Glutamatergic neuron (in vitro differentiated cells): ENCODE results near the gene RDH5. TPM values are rescaled to one million over a fixed set of nuclear protein-coding genes. Genes with fewer than 3 reads are reported as not detected.

Source experiments
- DNase-seq: peaks from one replicate; pipeline ENCODE4 v3.0.0; 2022
- H3K27ac Mint-ChIP-seq: one replicate; pipeline ENCODE4 v1.8.0; 2020; ENCODE audit warnings: mild to moderate bottlenecking, mixed read lengths, inconsistent platforms; ENCODE audit not compliant: unreplicated experiment
- H3K27me3 Mint-ChIP-seq: one replicate; pipeline ENCODE4 v1.8.0; 2020; ENCODE audit warnings: mild to moderate bottlenecking, moderate library complexity, mixed read lengths, inconsistent platforms; ENCODE audit not compliant: unreplicated experiment
- H3K36me3 Mint-ChIP-seq: one replicate; pipeline ENCODE4 v1.8.0; 2020; ENCODE audit warnings: mild to moderate bottlenecking, mixed read lengths, inconsistent platforms; ENCODE audit not compliant: unreplicated experiment
- H3K4me1 Mint-ChIP-seq: one replicate; pipeline ENCODE4 v1.8.0; 2020; ENCODE audit warnings: mild to moderate bottlenecking, low read depth, mixed read lengths, inconsistent platforms; ENCODE audit not compliant: unreplicated experiment
- H3K4me3 Mint-ChIP-seq: one replicate; pipeline ENCODE4 v1.8.0; 2020; ENCODE audit warnings: mild to moderate bottlenecking, mixed read lengths, inconsistent platforms; ENCODE audit not compliant: unreplicated experiment
- H3K9me3 Mint-ChIP-seq: one replicate; pipeline ENCODE4 v1.8.0; 2020; ENCODE audit warnings: mild to moderate bottlenecking, moderate library complexity, mixed read lengths, inconsistent platforms; ENCODE audit not compliant: unreplicated experiment
- CTCF ChIP-seq: fragments of 200-600 bp; sonication (generic); IDR thresholded peaks from one replicate; pipeline ENCODE4 v1.5.0; 2021; ENCODE audit not compliant: partially characterized antibody, unreplicated experiment
- total RNA-seq: library from RNA; stranded (reverse); fragmentation: NEBNext Ultra II Directional; extraction: Animal tissue kit (Norgen Biotek cat#: 25700); gene quantifications from one replicate; pipeline ENCODE4 v1.2.1, GENCODE V29; 2021; ENCODE audit not compliant: unreplicated experiment

RDH5 gene
- total RNA-seq, 1 donor from 2014 or later = 6.6 TPM

- peak within 1 kb of the TSS; percentile 88 for H3K27ac Mint-ChIP-seq
- H3K36me3 Mint-ChIP-seq = no peaks in the 10 kb centered on the region
- peaks cover 12% of the 10 kb centered on the region for H3K27me3 Mint-ChIP-seq
- peak; percentile 94 for DNase-seq
- H3K4me1 Mint-ChIP-seq = peaks cover 28% of the 10 kb centered on the region
- TF ChIP-seq CTCF = no peak
- peaks cover 12% of the 10 kb centered on the region for H3K9me3 Mint-ChIP-seq
- H3K4me3 Mint-ChIP-seq = peak within 1 kb of the TSS; percentile 93
Observed at GRCh38 chr12:55715833-55716581, 4.2 kb upstream of the RDH5 start, which contains the start of gene BLOC1S1. BLOC1S1 (plus strand) TSS chr12:55716046; CDS start chr12:55716052, 6 bp downstream.

DNA sequence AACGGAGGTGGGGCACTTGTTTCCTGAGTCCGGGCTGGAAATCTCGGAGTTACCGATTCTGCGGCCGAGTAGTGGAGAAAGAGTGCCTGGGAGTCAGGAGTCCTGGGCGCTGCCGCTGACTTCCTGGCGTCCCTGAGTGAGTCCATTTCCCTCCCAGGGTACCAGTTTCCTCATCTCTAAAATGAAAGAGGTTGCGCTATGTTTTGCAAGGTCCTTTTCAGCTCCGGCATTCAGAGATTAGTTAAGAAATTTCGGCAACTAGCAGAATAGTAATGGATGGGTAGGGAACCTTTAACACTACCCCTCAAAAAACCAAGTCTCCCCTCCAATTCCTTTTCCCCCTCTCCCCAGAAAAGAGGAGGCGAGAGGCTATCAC lies 3.6 kb upstream of the RDH5 start:
- no peak for TF ChIP-seq CTCF
- Mint-ChIP-seq H3K4me1 (peaks cover 28% of the 10 kb centered on the region), H3K27ac (peak overlapping the region; percentile 17), H3K9me3 (peaks cover 12% of the 10 kb centered on the region), H3K27me3 (peaks cover 12% of the 10 kb centered on the region), H3K4me3 (peak overlapping the region; percentile 93), H3K36me3 (no peaks in the 10 kb centered on the region)
- no peak for DNase-seq

- H3K27ac Mint-ChIP-seq = no peak overlapping the region
- peaks cover 12% of the 10 kb centered on the region for H3K27me3 Mint-ChIP-seq
- H3K9me3 Mint-ChIP-seq = peaks cover 12% of the 10 kb centered on the region
- TF ChIP-seq CTCF = no peak
- peak; percentile 10 for DNase-seq
- peak overlapping the region; percentile 93 for H3K4me3 Mint-ChIP-seq
- H3K4me1 Mint-ChIP-seq = peaks cover 26% of the 10 kb centered on the region
- H3K36me3 Mint-ChIP-seq = no peaks in the 10 kb centered on the region
Observed at GRCh38 chr12:55717011-55718007, 2.9 kb upstream of the RDH5 start.

DNA sequence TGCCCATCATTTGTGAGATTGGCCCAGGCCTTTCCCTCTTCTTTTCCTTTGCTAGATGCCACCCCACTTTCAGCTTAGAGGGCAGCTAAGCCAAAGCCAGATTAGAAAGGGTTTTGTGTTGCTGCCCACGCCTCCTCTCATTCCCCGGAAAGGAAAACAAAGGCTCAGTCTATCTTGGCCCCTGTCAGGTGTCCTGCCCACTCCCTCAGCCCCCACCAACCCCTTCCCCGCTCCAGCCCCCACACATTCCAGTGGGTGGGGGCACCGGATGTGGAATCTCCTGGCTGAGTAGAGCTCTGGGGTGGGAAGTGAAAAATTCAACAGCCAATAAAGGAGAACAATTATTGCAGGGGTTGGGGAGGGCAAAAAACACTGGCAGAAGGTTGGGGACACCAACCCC lies 2.2 kb upstream of the RDH5 start:
- Mint-ChIP-seq H3K4me1 (peaks cover 19% of the 10 kb centered on the region), H3K36me3 (no peaks in the 10 kb centered on the region), H3K9me3 (peaks cover 12% of the 10 kb centered on the region), H3K27me3 (peaks cover 12% of the 10 kb centered on the region), H3K4me3 (peak overlapping the region; percentile 58), H3K27ac (no peak overlapping the region)
- no peak for TF ChIP-seq CTCF
- DNase-seq = peak; percentile 1
